AG04450 (cell line): ENCODE data around the gene BIRC6. TPM values are rescaled to one million over a fixed set of nuclear protein-coding genes. Genes with fewer than 3 reads are reported as not detected.

Source experiments
- CTCF ChIA-PET: fragments of 300-600, 350-600 bp; formaldehyde crosslinking; extraction: SDS; loops from one replicate; lab custom pipeline; 2022; ENCODE audit warnings: antibody characterized with exemption, inconsistent platforms; lab: Charles Lee
- POLR2A ChIA-PET: fragments of 350-600 bp; formaldehyde crosslinking; extraction: SDS; loops from one replicate; lab custom pipeline; 2021; ENCODE audit warnings: antibody characterized with exemption, inconsistent platforms; lab: Yijun Ruan, JAX
- DNase-seq: peaks from one replicate; pipeline ENCODE4 v3.0.0-alpha.2; 2011; ENCODE audit warnings: low read depth, low spot score
- H3K27ac ChIP-seq: one replicate; pipeline ENCODE4 v1.5.1; 2012; ENCODE audit warnings: low read depth, low read length, control low read depth
- H3K27me3 ChIP-seq: one replicate; pipeline ENCODE4 v1.6.0; 2012; ENCODE audit warnings: low read length; ENCODE audit not compliant: control insufficient read depth, insufficient read depth
- H3K4me3 ChIP-seq: 2 replicates; pipeline ENCODE4 v1.5.1; 2011; ENCODE audit warnings: mild to moderate bottlenecking, low read depth, low read length, control low read depth
- H3K9me3 ChIP-seq: 2 replicates; pipeline ENCODE4 v1.5.1; 2012; ENCODE audit warnings: low read length; ENCODE audit not compliant: control insufficient read depth, insufficient read depth
- polyA plus RNA-seq: library from polyadenylated mRNA; depleted of rRNA; stranded (reverse); fragments of >200 nt; gene quantifications from 2 replicates; pipeline ENCODE4 v1.2.3, GENCODE V29; 2011
- TF ChIP-seq, protein P1 (sequence below): IDR thresholded peaks from 2 replicates; pipeline ENCODE4 v1.5.1; 2011; ENCODE audit warnings: low read depth, low read length, control low read depth, inconsistent platforms

The BIRC6 gene
- polyA plus RNA-seq, 1 experiment = 86.3 TPM

DNA sequence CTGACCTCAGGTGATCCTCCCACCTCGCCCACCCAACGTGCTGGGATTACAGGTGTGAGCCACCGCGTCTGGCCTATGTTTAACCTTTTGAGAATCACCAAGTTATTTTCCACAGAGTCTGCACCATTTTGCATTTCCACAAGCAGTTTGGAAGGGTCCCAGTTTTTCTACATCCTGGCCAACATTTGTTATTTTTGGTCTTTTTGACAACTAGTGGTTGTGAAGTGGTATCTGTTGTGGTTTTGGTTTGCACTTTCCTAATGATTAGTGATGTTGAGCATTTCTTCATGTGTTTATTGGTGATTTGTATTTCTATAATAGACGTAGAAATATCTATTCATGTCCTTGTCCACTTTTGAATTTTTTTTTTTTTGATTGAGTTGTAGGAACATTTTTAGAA is 67.9 kb downstream of the BIRC6 start:
- Histone ChIP-seq H3K27ac (no peak overlapping the region), H3K4me3 (no peak overlapping the region), H3K9me3 (no peaks in the 10 kb centered on the region), H3K27me3 (no peaks in the 10 kb centered on the region)
- ChIA-PET POLR2A (no interaction called here), CTCF (no interaction called here)
- TF ChIP-seq, protein P1, sequence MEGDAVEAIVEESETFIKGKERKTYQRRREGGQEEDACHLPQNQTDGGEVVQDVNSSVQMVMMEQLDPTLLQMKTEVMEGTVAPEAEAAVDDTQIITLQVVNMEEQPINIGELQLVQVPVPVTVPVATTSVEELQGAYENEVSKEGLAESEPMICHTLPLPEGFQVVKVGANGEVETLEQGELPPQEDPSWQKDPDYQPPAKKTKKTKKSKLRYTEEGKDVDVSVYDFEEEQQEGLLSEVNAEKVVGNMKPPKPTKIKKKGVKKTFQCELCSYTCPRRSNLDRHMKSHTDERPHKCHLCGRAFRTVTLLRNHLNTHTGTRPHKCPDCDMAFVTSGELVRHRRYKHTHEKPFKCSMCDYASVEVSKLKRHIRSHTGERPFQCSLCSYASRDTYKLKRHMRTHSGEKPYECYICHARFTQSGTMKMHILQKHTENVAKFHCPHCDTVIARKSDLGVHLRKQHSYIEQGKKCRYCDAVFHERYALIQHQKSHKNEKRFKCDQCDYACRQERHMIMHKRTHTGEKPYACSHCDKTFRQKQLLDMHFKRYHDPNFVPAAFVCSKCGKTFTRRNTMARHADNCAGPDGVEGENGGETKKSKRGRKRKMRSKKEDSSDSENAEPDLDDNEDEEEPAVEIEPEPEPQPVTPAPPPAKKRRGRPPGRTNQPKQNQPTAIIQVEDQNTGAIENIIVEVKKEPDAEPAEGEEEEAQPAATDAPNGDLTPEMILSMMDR = no peak
- DNase-seq = no peak

DNA sequence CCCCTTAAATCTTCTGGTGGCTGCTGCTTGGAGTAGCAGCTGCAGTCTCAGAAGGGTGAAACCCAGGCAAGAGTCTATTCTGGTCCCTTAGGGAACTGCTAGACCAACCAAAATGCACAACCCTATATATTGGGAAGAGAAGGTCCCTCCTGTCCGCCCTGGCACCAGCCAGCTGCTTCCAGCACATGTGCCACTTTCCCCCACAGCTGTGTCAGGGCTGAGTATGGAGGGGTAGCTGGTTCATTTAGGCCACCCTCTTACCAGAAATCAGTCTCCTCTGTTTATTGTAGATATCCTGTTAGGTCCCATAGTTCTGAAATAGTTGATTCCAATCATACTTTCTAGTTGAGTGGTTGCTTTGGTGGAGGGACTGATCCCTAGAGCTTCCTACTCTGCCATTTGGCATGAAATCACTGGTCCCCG is 68.9 kb downstream of the BIRC6 start:
- no peaks in the 10 kb centered on the region for H3K9me3 ChIP-seq
- CTCF ChIA-PET = no interaction called here
- peak overlapping the region; percentile 87 for H3K27ac ChIP-seq
- TF ChIP-seq, protein P1 = no peak
- peak overlapping the region; percentile 31 for H3K4me3 ChIP-seq
- DNase-seq = peak; percentile 38
- POLR2A ChIA-PET = interaction anchor here (0.6 kb wide), 1 partner anchor 569 kb away, joined by 3 read pairs; no protein-coding TSS in a partner anchor
- H3K27me3 ChIP-seq = no peaks in the 10 kb centered on the region

DNA sequence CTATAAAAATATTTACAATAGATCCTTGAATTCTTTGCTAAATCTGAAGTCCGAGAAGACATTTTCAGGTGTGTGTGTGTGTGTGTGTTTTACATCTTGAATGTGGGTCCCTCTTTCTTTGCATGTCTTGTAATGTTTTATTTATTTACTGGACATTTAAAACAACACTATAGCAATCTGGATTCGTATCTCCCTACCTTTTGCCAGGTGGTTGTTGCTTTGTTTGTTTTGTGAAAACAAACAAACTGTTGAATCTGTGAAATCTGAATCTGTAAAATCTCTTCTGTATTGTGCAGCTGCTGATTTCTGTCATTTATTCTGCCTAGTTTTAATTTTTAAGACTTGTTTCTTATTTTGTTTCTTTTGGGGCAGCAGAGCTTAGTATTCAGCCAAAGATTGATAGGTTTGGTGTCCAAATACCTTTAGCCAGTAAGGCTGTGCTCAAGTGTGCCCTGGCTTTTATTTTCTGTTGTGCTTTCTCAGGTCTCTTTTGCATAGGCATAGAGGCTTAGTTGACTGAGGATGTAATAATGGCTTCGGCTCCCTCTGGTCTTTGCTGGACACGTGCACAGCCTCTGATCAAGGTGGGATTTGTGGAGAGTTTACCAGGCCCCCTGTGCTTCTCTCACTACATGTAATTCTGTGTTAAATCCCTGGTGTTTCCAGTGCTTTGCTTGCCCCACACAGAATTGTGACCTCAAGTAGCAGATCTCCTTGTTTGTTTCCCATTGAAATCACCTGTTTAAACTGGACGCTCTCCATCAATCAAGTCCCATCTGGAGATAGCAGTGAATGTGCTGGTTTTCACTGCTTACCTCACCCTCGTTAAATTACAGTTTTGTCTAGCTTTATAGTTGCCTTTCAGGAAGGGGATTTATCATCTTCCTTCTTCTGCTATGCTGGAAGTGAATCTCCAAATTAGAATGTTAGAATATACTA is 71.1 kb downstream of the BIRC6 start:
- H3K27me3 ChIP-seq = no peaks in the 10 kb centered on the region
- no peaks in the 10 kb centered on the region for H3K9me3 ChIP-seq
- H3K27ac ChIP-seq = no peak overlapping the region
- no peak for DNase-seq
- H3K4me3 ChIP-seq = no peak overlapping the region
- ChIA-PET CTCF (interaction anchor here (0.6 kb wide), 1 partner anchor 15 kb away, joined by 4 read pairs; no protein-coding TSS in a partner anchor), POLR2A (no interaction called here)
- TF ChIP-seq, protein P1 = no peak

DNA sequence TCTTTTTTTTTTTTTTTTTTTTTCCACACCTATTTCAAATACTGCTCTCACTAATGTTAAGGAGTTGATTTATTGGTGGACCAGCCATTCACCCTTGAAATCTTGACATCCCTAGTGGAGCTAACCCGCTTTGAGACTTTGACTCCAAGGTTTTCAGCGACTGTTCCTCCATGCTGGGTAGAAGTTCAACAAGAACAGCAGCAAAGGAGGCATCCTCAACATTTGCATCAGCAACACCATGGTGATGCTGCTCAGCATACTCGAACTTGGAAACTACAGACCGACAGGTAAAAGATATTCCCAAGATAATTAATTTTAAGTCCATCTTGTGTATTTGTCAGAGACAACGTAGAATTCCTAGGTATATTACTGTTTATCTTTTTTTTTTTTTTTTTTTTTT is 74.0 kb downstream of the BIRC6 start:
- POLR2A ChIA-PET = no interaction called here
- H3K9me3 ChIP-seq = no peaks in the 10 kb centered on the region
- CTCF ChIA-PET = interaction anchor here (0.6 kb wide), 1 partner anchor 295 kb away, joined by 4 read pairs; no protein-coding TSS in a partner anchor
- H3K4me3 ChIP-seq = no peak overlapping the region
- DNase-seq = no peak
- H3K27me3 ChIP-seq = no peaks in the 10 kb centered on the region
- no peak overlapping the region for H3K27ac ChIP-seq
- TF ChIP-seq, protein P1 = no peak

DNA sequence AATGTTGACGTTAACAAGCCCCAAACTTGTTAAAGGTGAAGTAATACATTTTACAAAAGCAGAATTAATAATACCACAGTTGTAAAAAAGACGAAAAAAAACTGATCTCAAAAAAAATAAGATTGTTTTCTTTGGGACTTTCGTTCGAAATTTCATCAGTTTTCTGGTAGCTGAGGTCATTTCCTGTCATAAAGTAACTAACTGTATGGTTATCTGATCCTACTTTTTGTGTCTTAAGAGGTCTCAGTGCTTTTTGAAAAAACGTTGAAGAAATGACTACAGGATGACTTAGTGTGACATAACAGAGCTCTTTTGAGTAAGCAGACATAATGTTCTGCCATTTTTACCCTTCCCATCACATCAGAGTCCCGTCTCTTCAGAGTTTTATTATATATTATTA is 79.3 kb downstream of the BIRC6 start:
- H3K27me3 ChIP-seq = no peaks in the 10 kb centered on the region
- no peak overlapping the region for H3K4me3 ChIP-seq
- no peak for DNase-seq
- ChIA-PET CTCF (interaction anchor here (0.7 kb wide), 1 partner anchor 37 kb away, joined by 3 read pairs; no protein-coding TSS in a partner anchor), POLR2A (no interaction called here)
- H3K27ac ChIP-seq = no peak overlapping the region
- H3K9me3 ChIP-seq = no peaks in the 10 kb centered on the region
- TF ChIP-seq, protein P1 = no peak
